IMR-90 (cell line): Measurements from ENCODE around the gene SLC38A11. TPM values are rescaled to one million over a fixed set of nuclear protein-coding genes. Genes with fewer than 3 reads are reported as not detected.

Source experiments
- ATAC-seq: fragments of 200-7000 bp; cut with Tn5 transposase; 2 replicates; pipeline ENCODE4 v1.9.1; 2020; ENCODE audit warnings: low read depth, mild to moderate bottlenecking, moderate library complexity
- BruUV-seq: library from RNA; stranded (reverse); fragments of 400-500 nt; replicated peaks from 2 replicates; lab custom pipeline; 2021; lab: Mats Ljungman, UMichigan
- CTCF ChIA-PET: fragments of 300-600 bp; formaldehyde crosslinking; extraction: SDS; loops from one replicate; lab custom pipeline; 2021; ENCODE audit warnings: antibody characterized with exemption; lab: Yijun Ruan, JAX
- POLR2A ChIA-PET: fragments of 300-600 bp; sonication (Branson Sonifier 250); formaldehyde crosslinking; loops from one replicate; lab custom pipeline; 2022; ENCODE audit warnings: antibody characterized with exemption; ENCODE audit not compliant: unreplicated experiment; lab: Charles Lee
- DNase-seq: peaks from one replicate; pipeline ENCODE4 v3.0.0; 2013
- H2AFZ ChIP-seq: replicated peaks from 2 replicates; pipeline ENCODE3; 2013; ENCODE audit warnings: low read length, mild to moderate bottlenecking; ENCODE audit not compliant: poor library complexity
- H2AK5ac ChIP-seq: 2 replicates; pipeline ENCODE4 v1.6.1; 2013; ENCODE audit warnings: low read depth, low read length, inconsistent platforms
- H2AK9ac ChIP-seq: replicated peaks from 2 replicates; pipeline ENCODE3; 2013; ENCODE audit warnings: mild to moderate bottlenecking, low read depth, low read length, moderate library complexity; ENCODE audit not compliant: poor library complexity
- H2BK120ac ChIP-seq: 2 replicates; pipeline ENCODE4 v1.6.1; 2013; ENCODE audit warnings: low read depth, low read length, inconsistent platforms
- H2BK15ac ChIP-seq: 3 replicates; pipeline ENCODE4 v1.6.1; 2013; ENCODE audit warnings: low read depth, low read length, inconsistent platforms
- H2BK20ac ChIP-seq: 2 replicates; pipeline ENCODE4 v1.6.1; 2013; ENCODE audit warnings: low read depth, mild to moderate bottlenecking, inconsistent platforms, low read length, moderate library complexity
- H2BK5ac ChIP-seq: 2 replicates; pipeline ENCODE4 v1.6.1; 2013; ENCODE audit warnings: mild to moderate bottlenecking, low read depth, low read length, inconsistent platforms; ENCODE audit not compliant: poor library complexity, severe bottlenecking
- H3K14ac ChIP-seq: replicated peaks from 2 replicates; pipeline ENCODE4 v1.6.1; 2013; ENCODE audit warnings: low read depth, low read length, inconsistent platforms
- H3K18ac ChIP-seq: 2 replicates; pipeline ENCODE4 v1.6.1; 2013; ENCODE audit warnings: low read depth, low read length, control low read depth
- H3K23ac ChIP-seq: 2 replicates; pipeline ENCODE4 v1.6.1; 2013; ENCODE audit warnings: low read depth, low read length, inconsistent platforms
- H3K27ac ChIP-seq: 2 replicates; pipeline ENCODE4 v1.5.1; 2013; ENCODE audit warnings: mild to moderate bottlenecking, control low read depth, low read length; ENCODE audit not compliant: insufficient read depth
- H3K27me3 ChIP-seq: 2 replicates; pipeline ENCODE4 v1.6.1; 2013; ENCODE audit warnings: low read length; ENCODE audit not compliant: control insufficient read depth, insufficient read depth
- H3K36me3 ChIP-seq: 2 replicates; pipeline ENCODE4 v1.6.1; 2013; ENCODE audit warnings: low read length, mixed read lengths; ENCODE audit not compliant: control insufficient read depth, insufficient read depth
- H3K4ac ChIP-seq: 2 replicates; pipeline ENCODE4 v1.6.1; 2013; ENCODE audit warnings: low read depth, low read length, inconsistent platforms
- H3K4me1 ChIP-seq: 2 replicates; pipeline ENCODE4 v1.6.1; 2013; ENCODE audit warnings: low read length, mixed read lengths; ENCODE audit not compliant: control insufficient read depth, insufficient read depth
- H3K4me2 ChIP-seq: 2 replicates; pipeline ENCODE4 v1.6.1; 2013; ENCODE audit warnings: low read depth, mild to moderate bottlenecking, control low read depth, low read length, moderate library complexity
- H3K4me3 ChIP-seq: 2 replicates; pipeline ENCODE4 v1.5.1; 2013; ENCODE audit warnings: low read depth, mild to moderate bottlenecking, control low read depth, low read length, moderate library complexity; ENCODE audit not compliant: insufficient read depth
- H3K56ac ChIP-seq: 2 replicates; pipeline ENCODE4 v1.6.1; 2013; ENCODE audit warnings: low read length, inconsistent platforms; ENCODE audit not compliant: insufficient read depth; ENCODE audit errors: extremely low read depth
- H3K79me1 ChIP-seq, 2 experiments: 2 replicates each; pipeline ENCODE4 v1.6.1; 2013; ENCODE audit warnings: low read length in 2 of 2, inconsistent platforms in 1 of 2, low read depth in 1 of 2
- H3K9ac ChIP-seq: 2 replicates; pipeline ENCODE4 v1.6.1; 2013; ENCODE audit warnings: low read depth, low read length, control low read depth
- H3K9me1 ChIP-seq: 2 replicates; pipeline ENCODE4 v1.6.1; 2013; ENCODE audit warnings: low read length, inconsistent platforms; ENCODE audit not compliant: insufficient read depth
- H3K9me3 ChIP-seq: 2 replicates; pipeline ENCODE4 v1.6.1; 2013; ENCODE audit warnings: low read length; ENCODE audit not compliant: control insufficient read depth, insufficient read depth
- H4K20me1 ChIP-seq: 2 replicates; pipeline ENCODE4 v1.6.1; 2013; ENCODE audit warnings: low read length, inconsistent platforms; ENCODE audit not compliant: insufficient read depth
- H4K5ac ChIP-seq: 2 replicates; pipeline ENCODE4 v1.6.1; 2013; ENCODE audit warnings: mild to moderate bottlenecking, low read depth, low read length, control low read depth
- H4K8ac ChIP-seq, 2 experiments: 2 replicates each; pipeline ENCODE4 v1.6.1; 2013; ENCODE audit warnings: low read depth in 2 of 2, low read length in 2 of 2, control low read depth in 1 of 2, inconsistent platforms in 1 of 2
- H4K91ac ChIP-seq: 2 replicates; pipeline ENCODE4 v1.6.1; 2013; ENCODE audit warnings: low read depth, low read length, inconsistent platforms; ENCODE audit not compliant: insufficient read depth
- BHLHE40 ChIP-seq: fragments of 150-350 bp; IDR thresholded peaks from 2 replicates; pipeline ENCODE4 v1.6.1; 2016; ENCODE audit warnings: mild to moderate bottlenecking, low read depth, low read length
- CEBPB ChIP-seq: IDR thresholded peaks from 2 replicates; pipeline ENCODE4 v1.6.1; 2012; ENCODE audit warnings: low read depth, low read length, improper control_type of control experiment
- CHD1 ChIP-seq: IDR thresholded peaks from 2 replicates; pipeline ENCODE4 v1.6.1; 2012; ENCODE audit warnings: low read depth, low read length, improper control_type of control experiment
- FOS ChIP-seq: fragments of 150-350 bp; IDR thresholded peaks from 2 replicates; pipeline ENCODE4 v1.6.1; 2016; ENCODE audit warnings: low read depth, low read length
- MAFK ChIP-seq: IDR thresholded peaks from 2 replicates; pipeline ENCODE4 v1.6.1; 2012; ENCODE audit warnings: low read depth, low read length, improper control_type of control experiment
- MAZ ChIP-seq: IDR thresholded peaks from 2 replicates; pipeline ENCODE4 v1.6.1; 2012; ENCODE audit warnings: low read depth, mild to moderate bottlenecking, low read length, improper control_type of control experiment, moderate library complexity, borderline replicate concordance
- MXI1 ChIP-seq: IDR thresholded peaks from 2 replicates; pipeline ENCODE4 v1.6.1; 2012; ENCODE audit warnings: low read depth, mild to moderate bottlenecking, low read length, moderate library complexity, borderline replicate concordance
- NFE2L2 ChIP-seq: fragments of 150-350 bp; IDR thresholded peaks from 2 replicates; pipeline ENCODE4 v1.6.1; 2016; ENCODE audit warnings: low read depth, mild to moderate bottlenecking, low read length
- POLR2A ChIP-seq: IDR thresholded peaks from 2 replicates; pipeline ENCODE4 v1.6.1; 2012; ENCODE audit warnings: mild to moderate bottlenecking, low read depth, low read length
- RAD21 ChIP-seq: IDR thresholded peaks from 2 replicates; pipeline ENCODE4 v1.6.1; 2012; ENCODE audit warnings: low read length, improper control_type of control experiment
- RCOR1 ChIP-seq: IDR thresholded peaks from 2 replicates; pipeline ENCODE4 v1.6.1; 2012; ENCODE audit warnings: mild to moderate bottlenecking, low read length, improper control_type of control experiment; ENCODE audit not compliant: insufficient replicate concordance
- RFX5 ChIP-seq: IDR thresholded peaks from 2 replicates; pipeline ENCODE4 v1.8.0; 2012; ENCODE audit warnings: low read depth, mild to moderate bottlenecking, low read length, moderate library complexity
- SMC3 ChIP-seq: fragments of 150-350 bp; IDR thresholded peaks from 2 replicates; pipeline ENCODE4 v1.6.1; 2016; ENCODE audit warnings: low read depth, mild to moderate bottlenecking, antibody characterized with exemption, low read length, moderate library complexity
- WGBS, 2 experiments: methylation state at CpG; one replicate each; pipeline versions ENCODE4 v1.1.5 to v1.1.7; 2013; ENCODE audit warnings: missing lambda C conversion rate in 2 of 2; ENCODE audit not compliant: insufficient read length in 1 of 2; ENCODE audit errors: extremely low coverage in 2 of 2; 5-methylcytosine and 5-hydroxymethylcytosine counted together
- dilution Hi-C: fragments of 300-500 bp; cut with HindIII; formaldehyde crosslinking; loops from one replicate; pipeline ENCODE4 v1.14.3; 2018; ENCODE audit warnings: low sequenced_read_pairs; ENCODE audit not compliant: unreplicated experiment
- in situ Hi-C: fragments of 300-500 bp; cut with MboI; formaldehyde crosslinking; loops from 3 replicates; pipeline ENCODE4 v1.14.3; 2019; ENCODE audit warnings: low sequenced_read_pairs, inconsistent platforms, mixed read lengths
- intact Hi-C: fragments of 100-400 bp; cut with micrococcal nuclease; formaldehyde crosslinking; loops from 2 replicates; pipeline ENCODE4 v1.10.0; 2022
- polyA plus RNA-seq, 3 experiments: library from polyadenylated mRNA; depleted of rRNA; stranded (reverse); fragments of >200 nt; gene quantifications; 2 replicates each; pipeline ENCODE4 v1.2.3, GENCODE V29; 2012; ENCODE audit warnings: low replicate concordance in 1 of 3
- total RNA-seq: library from RNA; depleted of rRNA; stranded (reverse); fragments of >200 nt; gene quantifications from 2 replicates; pipeline ENCODE4 v1.2.3, GENCODE V29; 2012
- TF ChIP-seq, protein P1 (sequence below): fragments of 150-350 bp; IDR thresholded peaks from 2 replicates; pipeline ENCODE4 v1.6.1; 2016; ENCODE audit warnings: low read depth, mild to moderate bottlenecking, low read length, moderate library complexity, borderline replicate concordance
- TF ChIP-seq, protein P2 (sequence below): fragments of 150-350 bp; IDR thresholded peaks from 2 replicates; pipeline ENCODE4 v1.6.1; 2017; ENCODE audit warnings: mild to moderate bottlenecking, antibody characterized with exemption, low read length, low read depth
- TF ChIP-seq, protein P3 (sequence below): conservative IDR thresholded peaks from 2 replicates; pipeline ENCODE4 v1.5.1; 2012; ENCODE audit warnings: mild to moderate bottlenecking, low read depth, low read length, improper control_type of control experiment

Gene SLC38A11
- total and polyA plus RNA-seq, 2 of the 4 experiments (the other 2 are of a cell fraction), result 0.18 to 0.21 TPM

DNA sequence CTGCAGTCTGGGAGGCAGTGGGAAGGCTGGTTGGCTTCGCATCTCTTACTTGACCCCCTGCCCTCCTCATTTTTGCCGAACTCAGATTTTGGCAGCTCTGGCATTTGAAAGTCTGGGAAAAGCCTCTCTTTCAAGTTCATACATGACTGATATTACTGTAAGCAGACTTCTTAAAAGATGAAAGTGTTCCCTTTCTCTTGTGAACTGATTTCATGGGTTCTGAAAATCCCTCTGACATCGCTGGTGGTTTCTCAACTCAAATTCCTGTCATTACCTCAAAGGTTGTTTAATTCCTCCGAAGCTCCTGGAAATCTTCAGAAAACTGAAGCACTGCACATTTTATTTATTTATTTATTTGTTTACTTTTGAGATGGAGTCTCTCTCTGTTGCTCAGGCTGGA lies 16.9 kb upstream of the SLC38A11 start:
- H3K23ac ChIP-seq, result no peak overlapping the region
- no peak overlapping the region for H2AK5ac ChIP-seq
- H4K91ac ChIP-seq, result no peak overlapping the region
- H3K27me3 ChIP-seq, result no peaks in the 10 kb centered on the region
- H3K9ac ChIP-seq, result no peak overlapping the region
- H4K20me1 ChIP-seq, result no peaks in the 10 kb centered on the region
- H3K79me1 ChIP-seq, result no peaks in the 10 kb centered on the region
- no peak overlapping the region for H3K18ac ChIP-seq
- no peak overlapping the region for H3K4me2 ChIP-seq
- DNase-seq (no peak), ATAC-seq (no peak)
- no CpG with 5 or more reads among the region's 4 CpGs for WGBS, 2 experiments
- no peak overlapping the region for H4K5ac ChIP-seq
- TF ChIP-seq CHD1 (no peak), FOS (no peak), NFE2L2 (no peak), RAD21 (no peak), BHLHE40 (no peak), CEBPB (no peak), MXI1 (no peak), MAZ (no peak), RFX5 (no peak), SMC3 (no peak), MAFK (no peak), POLR2A (no peak), RCOR1 (no peak)
- TF ChIP-seq, protein P1, sequence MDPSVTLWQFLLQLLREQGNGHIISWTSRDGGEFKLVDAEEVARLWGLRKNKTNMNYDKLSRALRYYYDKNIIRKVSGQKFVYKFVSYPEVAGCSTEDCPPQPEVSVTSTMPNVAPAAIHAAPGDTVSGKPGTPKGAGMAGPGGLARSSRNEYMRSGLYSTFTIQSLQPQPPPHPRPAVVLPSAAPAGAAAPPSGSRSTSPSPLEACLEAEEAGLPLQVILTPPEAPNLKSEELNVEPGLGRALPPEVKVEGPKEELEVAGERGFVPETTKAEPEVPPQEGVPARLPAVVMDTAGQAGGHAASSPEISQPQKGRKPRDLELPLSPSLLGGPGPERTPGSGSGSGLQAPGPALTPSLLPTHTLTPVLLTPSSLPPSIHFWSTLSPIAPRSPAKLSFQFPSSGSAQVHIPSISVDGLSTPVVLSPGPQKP, result no peak
- TF ChIP-seq, protein P2, sequence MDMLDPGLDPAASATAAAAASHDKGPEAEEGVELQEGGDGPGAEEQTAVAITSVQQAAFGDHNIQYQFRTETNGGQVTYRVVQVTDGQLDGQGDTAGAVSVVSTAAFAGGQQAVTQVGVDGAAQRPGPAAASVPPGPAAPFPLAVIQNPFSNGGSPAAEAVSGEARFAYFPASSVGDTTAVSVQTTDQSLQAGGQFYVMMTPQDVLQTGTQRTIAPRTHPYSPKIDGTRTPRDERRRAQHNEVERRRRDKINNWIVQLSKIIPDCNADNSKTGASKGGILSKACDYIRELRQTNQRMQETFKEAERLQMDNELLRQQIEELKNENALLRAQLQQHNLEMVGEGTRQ, result no peak
- TF ChIP-seq, protein P3, sequence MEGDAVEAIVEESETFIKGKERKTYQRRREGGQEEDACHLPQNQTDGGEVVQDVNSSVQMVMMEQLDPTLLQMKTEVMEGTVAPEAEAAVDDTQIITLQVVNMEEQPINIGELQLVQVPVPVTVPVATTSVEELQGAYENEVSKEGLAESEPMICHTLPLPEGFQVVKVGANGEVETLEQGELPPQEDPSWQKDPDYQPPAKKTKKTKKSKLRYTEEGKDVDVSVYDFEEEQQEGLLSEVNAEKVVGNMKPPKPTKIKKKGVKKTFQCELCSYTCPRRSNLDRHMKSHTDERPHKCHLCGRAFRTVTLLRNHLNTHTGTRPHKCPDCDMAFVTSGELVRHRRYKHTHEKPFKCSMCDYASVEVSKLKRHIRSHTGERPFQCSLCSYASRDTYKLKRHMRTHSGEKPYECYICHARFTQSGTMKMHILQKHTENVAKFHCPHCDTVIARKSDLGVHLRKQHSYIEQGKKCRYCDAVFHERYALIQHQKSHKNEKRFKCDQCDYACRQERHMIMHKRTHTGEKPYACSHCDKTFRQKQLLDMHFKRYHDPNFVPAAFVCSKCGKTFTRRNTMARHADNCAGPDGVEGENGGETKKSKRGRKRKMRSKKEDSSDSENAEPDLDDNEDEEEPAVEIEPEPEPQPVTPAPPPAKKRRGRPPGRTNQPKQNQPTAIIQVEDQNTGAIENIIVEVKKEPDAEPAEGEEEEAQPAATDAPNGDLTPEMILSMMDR, result no peak
- no peaks in the 10 kb centered on the region for H3K36me3 ChIP-seq
- BruUV-seq, result no TSS peak
- intact Hi-C loops, result no loop called here
- no peak overlapping the region for H2BK120ac ChIP-seq
- H3K4me3 ChIP-seq, result no peak overlapping the region
- H3K9me1 ChIP-seq, result no peaks in the 10 kb centered on the region
- no peak overlapping the region for H2BK15ac ChIP-seq
- no peak overlapping the region for H2AK9ac ChIP-seq
- dilution Hi-C loops, result no loop called here
- no peak overlapping the region for H4K8ac ChIP-seq
- ChIA-PET POLR2A (no interaction called here), CTCF (no interaction called here)
- H3K56ac ChIP-seq, result no peak overlapping the region
- no peak overlapping the region for H3K4ac ChIP-seq
- H2BK20ac ChIP-seq, result no peak overlapping the region
- no peak overlapping the region for H3K14ac ChIP-seq
- H2AFZ ChIP-seq, result no peak overlapping the region
- peaks cover 3% of the 10 kb centered on the region; the same call in 1 of the 2 replicates for H3K9me3 ChIP-seq
- H2BK5ac ChIP-seq, result no peak overlapping the region
- peaks cover 7% of the 10 kb centered on the region for H3K4me1 ChIP-seq
- H3K27ac ChIP-seq, result no peak overlapping the region
- in situ Hi-C loops, result no loop called here
